ENCODE measurements around the gene FNBP1L. TPM values are rescaled to one million over a fixed set of nuclear protein-coding genes. Genes with fewer than 3 reads are reported as not detected.

The FNBP1L gene
- total RNA-seq, 1 donor from 2014 or later: 162 TPM

DNA sequence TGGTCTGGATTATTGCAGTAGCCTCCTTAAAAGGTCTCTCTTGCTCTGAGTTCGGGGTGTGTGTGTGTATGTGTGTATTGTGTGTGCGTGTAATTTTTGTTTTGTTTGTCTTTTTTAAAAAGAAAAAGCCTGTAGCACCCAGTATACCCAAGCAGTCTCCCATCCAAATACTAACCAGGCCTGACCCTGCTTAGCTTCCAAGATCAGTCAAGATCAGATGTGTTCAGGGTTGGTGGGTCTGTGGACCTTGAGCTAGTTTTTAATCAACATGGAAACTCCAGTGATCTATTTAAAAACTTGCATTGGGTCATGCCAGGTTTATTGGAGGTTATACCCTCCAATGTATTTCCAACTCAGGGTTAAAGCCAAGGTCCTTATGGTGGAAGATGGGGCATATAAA is 40.3 kb downstream of the FNBP1L start:
- no peak overlapping the region for H3K27ac Mint-ChIP-seq
- Histone ChIP-seq H3K9me3 (ENCODE audit: low read depth) (no peaks in the 10 kb centered on the region), H2AFZ (replicated peaks) (no peak overlapping the region), H4K20me1 (ENCODE audit: low read depth) (peaks cover 79% of the 10 kb centered on the region), H3K27me3 (no peaks in the 10 kb centered on the region), H3K9ac (no peak overlapping the region), H3K79me2 (ENCODE audit: low read depth) (peaks cover 100% of the 10 kb centered on the region), H3K4me1 (no peaks in the 10 kb centered on the region), H3K27ac (no peak overlapping the region), H3K4me2 (no peak overlapping the region), H3K36me3 (no peaks in the 10 kb centered on the region), H3F3A (ENCODE audit: low read depth) (peaks cover 12% of the 10 kb centered on the region), H3K4me3 (no peak overlapping the region)
- peaks cover 17% of the 10 kb centered on the region for H3K9me3 Mint-ChIP-seq
- DNase-seq (ENCODE audit: low spot score): no peak
- peaks cover 32% of the 10 kb centered on the region for H3K36me3 Mint-ChIP-seq
- no peaks in the 10 kb centered on the region for H3K4me1 Mint-ChIP-seq
- TF ChIP-seq, protein P1, sequence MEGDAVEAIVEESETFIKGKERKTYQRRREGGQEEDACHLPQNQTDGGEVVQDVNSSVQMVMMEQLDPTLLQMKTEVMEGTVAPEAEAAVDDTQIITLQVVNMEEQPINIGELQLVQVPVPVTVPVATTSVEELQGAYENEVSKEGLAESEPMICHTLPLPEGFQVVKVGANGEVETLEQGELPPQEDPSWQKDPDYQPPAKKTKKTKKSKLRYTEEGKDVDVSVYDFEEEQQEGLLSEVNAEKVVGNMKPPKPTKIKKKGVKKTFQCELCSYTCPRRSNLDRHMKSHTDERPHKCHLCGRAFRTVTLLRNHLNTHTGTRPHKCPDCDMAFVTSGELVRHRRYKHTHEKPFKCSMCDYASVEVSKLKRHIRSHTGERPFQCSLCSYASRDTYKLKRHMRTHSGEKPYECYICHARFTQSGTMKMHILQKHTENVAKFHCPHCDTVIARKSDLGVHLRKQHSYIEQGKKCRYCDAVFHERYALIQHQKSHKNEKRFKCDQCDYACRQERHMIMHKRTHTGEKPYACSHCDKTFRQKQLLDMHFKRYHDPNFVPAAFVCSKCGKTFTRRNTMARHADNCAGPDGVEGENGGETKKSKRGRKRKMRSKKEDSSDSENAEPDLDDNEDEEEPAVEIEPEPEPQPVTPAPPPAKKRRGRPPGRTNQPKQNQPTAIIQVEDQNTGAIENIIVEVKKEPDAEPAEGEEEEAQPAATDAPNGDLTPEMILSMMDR (IDR thresholded peaks at IDR 0.05): no peak
- H3K4me3 Mint-ChIP-seq: no peak overlapping the region
- H3K27me3 Mint-ChIP-seq (ENCODE audit: insufficient read depth, low read depth): no peaks in the 10 kb centered on the region

DNA sequence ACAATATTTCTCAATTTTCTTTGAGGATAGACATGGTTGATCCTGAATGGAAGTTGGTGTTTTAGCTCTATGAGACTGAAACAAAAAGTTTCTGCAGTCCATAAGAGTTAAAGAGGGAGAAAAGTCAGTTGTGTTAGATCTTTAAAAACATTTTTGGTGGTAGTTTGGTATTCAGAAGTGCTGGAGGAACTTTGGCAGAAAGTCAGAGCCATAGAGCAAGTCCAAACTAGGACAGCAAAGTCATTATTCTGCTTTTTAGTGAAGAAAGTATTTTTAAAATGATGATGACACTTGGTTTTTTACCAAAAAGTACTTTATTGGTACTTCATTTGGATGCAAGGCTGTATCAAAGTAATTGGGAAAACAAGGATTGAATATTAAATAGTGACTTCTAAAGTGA is 41.8 kb downstream of the FNBP1L start:
- H3K36me3 ChIP-seq: no peaks in the 10 kb centered on the region
- no peaks in the 10 kb centered on the region for H3K9me3 ChIP-seq (ENCODE audit: low read depth)
- no peak overlapping the region for H2AFZ ChIP-seq (replicated peaks)
- Mint-ChIP-seq H3K4me3 (no peak overlapping the region), H3K9me3 (peaks cover 26% of the 10 kb centered on the region), H3K27ac (no peak overlapping the region), H3K36me3 (peaks cover 40% of the 10 kb centered on the region), H3K4me1 (no peaks in the 10 kb centered on the region), H3K27me3 (ENCODE audit: insufficient read depth, low read depth) (no peaks in the 10 kb centered on the region)
- DNase-seq (ENCODE audit: low spot score): no peak
- H3K79me2 ChIP-seq (ENCODE audit: low read depth): peaks cover 100% of the 10 kb centered on the region
- H3F3A ChIP-seq (ENCODE audit: low read depth): peaks cover 4% of the 10 kb centered on the region
- H4K20me1 ChIP-seq (ENCODE audit: low read depth): peaks cover 65% of the 10 kb centered on the region
- no peaks in the 10 kb centered on the region for H3K27me3 ChIP-seq
- no peak overlapping the region for H3K27ac ChIP-seq
- TF ChIP-seq, protein P1 (IDR thresholded peaks at IDR 0.05): no peak
- no peak for TF ChIP-seq EZH2 (IDR thresholded peaks at IDR 0.05)
- H3K4me1 ChIP-seq: no peaks in the 10 kb centered on the region
- no peak overlapping the region for H3K4me3 ChIP-seq
- no peak overlapping the region for H3K9ac ChIP-seq
- no peak overlapping the region for H3K4me2 ChIP-seq

DNA sequence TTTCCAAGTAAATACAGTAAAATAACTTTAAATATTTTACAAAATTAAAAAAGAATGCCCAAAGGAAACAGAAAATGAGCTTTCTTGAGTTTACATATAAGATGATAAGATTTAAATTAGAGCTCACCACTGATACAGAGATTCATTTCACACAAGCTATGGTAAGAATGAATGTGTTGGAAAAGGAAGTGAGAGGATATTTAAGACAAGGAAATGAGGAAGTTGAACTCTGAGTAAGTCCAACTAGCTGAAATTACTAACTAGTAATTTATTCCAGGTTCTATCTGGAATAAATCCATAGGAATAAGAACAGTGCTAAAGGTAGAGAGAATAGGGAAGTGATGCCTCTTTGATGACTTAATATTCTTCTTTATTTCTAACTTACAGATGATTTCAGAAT is 42.4 kb downstream of the FNBP1L start:
- Histone ChIP-seq H3K4me3 (no peak overlapping the region), H3K27ac (no peak overlapping the region), H2AFZ (replicated peaks) (no peak overlapping the region), H3K9me3 (ENCODE audit: low read depth) (no peaks in the 10 kb centered on the region), H3K79me2 (ENCODE audit: low read depth) (peaks cover 100% of the 10 kb centered on the region), H3K4me1 (no peaks in the 10 kb centered on the region), H4K20me1 (ENCODE audit: low read depth) (peaks cover 59% of the 10 kb centered on the region), H3K4me2 (no peak overlapping the region), H3F3A (ENCODE audit: low read depth) (peaks cover 4% of the 10 kb centered on the region), H3K9ac (no peak overlapping the region), H3K36me3 (no peaks in the 10 kb centered on the region), H3K27me3 (no peaks in the 10 kb centered on the region)
- Mint-ChIP-seq H3K36me3 (peaks cover 46% of the 10 kb centered on the region), H3K27ac (no peak overlapping the region), H3K4me3 (no peak overlapping the region), H3K9me3 (peaks cover 31% of the 10 kb centered on the region), H3K4me1 (no peaks in the 10 kb centered on the region), H3K27me3 (ENCODE audit: insufficient read depth, low read depth) (no peaks in the 10 kb centered on the region)
- no peak for TF ChIP-seq EZH2phosphoT487 (IDR thresholded peaks at IDR 0.05)
- TF ChIP-seq EZH2 (IDR thresholded peaks at IDR 0.05): no peak
- TF ChIP-seq, protein P1 (IDR thresholded peaks at IDR 0.05): no peak
- no peak for DNase-seq (ENCODE audit: low spot score)

DNA sequence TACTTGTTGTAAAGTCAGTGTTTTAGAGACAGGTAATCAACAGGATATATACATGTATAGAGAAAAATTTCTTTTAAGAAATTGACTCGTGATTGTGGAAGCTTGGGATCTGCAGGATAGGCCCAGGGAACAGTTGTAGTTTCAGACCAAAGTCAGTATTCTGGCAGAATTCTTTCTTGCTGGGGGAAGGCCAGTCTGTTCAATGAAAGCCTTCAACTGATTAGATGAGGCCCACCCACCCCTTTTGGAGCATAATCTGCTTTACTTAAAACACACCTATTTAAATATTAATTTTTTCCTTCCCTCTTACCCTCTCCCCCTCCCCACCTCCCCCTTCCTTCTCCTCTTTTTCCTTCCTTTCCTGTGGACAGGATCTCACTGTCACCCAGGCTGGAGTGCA is 48.0 kb downstream of the FNBP1L start:
- Mint-ChIP-seq H3K4me1 (no peaks in the 10 kb centered on the region), H3K27me3 (ENCODE audit: insufficient read depth, low read depth) (peaks cover 3% of the 10 kb centered on the region), H3K27ac (no peak overlapping the region), H3K4me3 (no peak overlapping the region), H3K9me3 (peaks cover 31% of the 10 kb centered on the region), H3K36me3 (peaks cover 46% of the 10 kb centered on the region)
- Histone ChIP-seq H2AFZ (replicated peaks) (no peak overlapping the region), H3K9me3 (ENCODE audit: low read depth) (no peaks in the 10 kb centered on the region), H3K36me3 (peaks cover 1% of the 10 kb centered on the region), H4K20me1 (ENCODE audit: low read depth) (peaks cover 40% of the 10 kb centered on the region), H3K79me2 (ENCODE audit: low read depth) (peaks cover 100% of the 10 kb centered on the region), H3K27ac (no peak overlapping the region), H3K27me3 (no peaks in the 10 kb centered on the region), H3K4me1 (no peaks in the 10 kb centered on the region), H3K4me3 (no peak overlapping the region), H3F3A (ENCODE audit: low read depth) (peaks cover 4% of the 10 kb centered on the region), H3K9ac (no peak overlapping the region), H3K4me2 (no peak overlapping the region)
- no peak for DNase-seq (ENCODE audit: low spot score)
- TF ChIP-seq EZH2 (IDR thresholded peaks at IDR 0.05) (no peak), EZH2phosphoT487 (IDR thresholded peaks at IDR 0.05) (no peak)
- TF ChIP-seq, protein P1 (IDR thresholded peaks at IDR 0.05): no peak

All from neural progenitor cell (in vitro differentiated cells).